GM12864 (cell line): ENCODE results near the gene NT5C1A.

ENCODE experiments used
- DNase-seq: peaks from one replicate; pipeline ENCODE4 v3.0.0-alpha.2; 2011; ENCODE audit warnings: low read depth
- H3K4me3 ChIP-seq: 2 replicates; pipeline ENCODE4 v1.5.1; 2011; ENCODE audit warnings: mild to moderate bottlenecking, low read depth, low read length, control low read depth
- TF ChIP-seq, protein P1 (sequence below): IDR thresholded peaks from 2 replicates; pipeline ENCODE4 v1.5.1; 2011; ENCODE audit warnings: low read depth, mild to moderate bottlenecking, moderate library complexity, low read length, control low read depth, inconsistent platforms; ENCODE audit errors: missing control alignments

Gene NT5C1A

DNA sequence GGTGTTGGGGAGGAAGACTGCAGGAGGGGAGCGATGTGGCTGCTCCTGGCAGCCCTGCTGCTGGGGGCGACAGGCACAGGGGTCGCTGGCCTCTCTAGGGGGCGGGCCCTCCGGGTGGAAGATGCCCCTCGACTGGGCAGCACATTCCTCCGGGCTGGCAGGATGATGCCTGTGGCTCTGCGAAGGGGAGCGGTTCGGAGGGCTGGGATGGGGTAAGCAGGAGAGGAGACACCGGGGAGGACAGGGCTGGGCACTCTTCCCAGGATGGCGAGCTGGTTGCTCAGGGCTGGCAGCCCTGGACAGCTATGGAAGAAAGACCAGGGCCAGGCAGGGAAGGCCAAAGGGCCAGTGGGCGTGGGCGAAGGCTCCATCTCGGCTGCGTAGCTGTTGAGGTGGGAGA, 45.3 kb downstream of the NT5C1A start:
- no peak overlapping the region for H3K4me3 ChIP-seq
- no peak for DNase-seq
- TF ChIP-seq, protein P1, sequence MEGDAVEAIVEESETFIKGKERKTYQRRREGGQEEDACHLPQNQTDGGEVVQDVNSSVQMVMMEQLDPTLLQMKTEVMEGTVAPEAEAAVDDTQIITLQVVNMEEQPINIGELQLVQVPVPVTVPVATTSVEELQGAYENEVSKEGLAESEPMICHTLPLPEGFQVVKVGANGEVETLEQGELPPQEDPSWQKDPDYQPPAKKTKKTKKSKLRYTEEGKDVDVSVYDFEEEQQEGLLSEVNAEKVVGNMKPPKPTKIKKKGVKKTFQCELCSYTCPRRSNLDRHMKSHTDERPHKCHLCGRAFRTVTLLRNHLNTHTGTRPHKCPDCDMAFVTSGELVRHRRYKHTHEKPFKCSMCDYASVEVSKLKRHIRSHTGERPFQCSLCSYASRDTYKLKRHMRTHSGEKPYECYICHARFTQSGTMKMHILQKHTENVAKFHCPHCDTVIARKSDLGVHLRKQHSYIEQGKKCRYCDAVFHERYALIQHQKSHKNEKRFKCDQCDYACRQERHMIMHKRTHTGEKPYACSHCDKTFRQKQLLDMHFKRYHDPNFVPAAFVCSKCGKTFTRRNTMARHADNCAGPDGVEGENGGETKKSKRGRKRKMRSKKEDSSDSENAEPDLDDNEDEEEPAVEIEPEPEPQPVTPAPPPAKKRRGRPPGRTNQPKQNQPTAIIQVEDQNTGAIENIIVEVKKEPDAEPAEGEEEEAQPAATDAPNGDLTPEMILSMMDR = no peak

DNA sequence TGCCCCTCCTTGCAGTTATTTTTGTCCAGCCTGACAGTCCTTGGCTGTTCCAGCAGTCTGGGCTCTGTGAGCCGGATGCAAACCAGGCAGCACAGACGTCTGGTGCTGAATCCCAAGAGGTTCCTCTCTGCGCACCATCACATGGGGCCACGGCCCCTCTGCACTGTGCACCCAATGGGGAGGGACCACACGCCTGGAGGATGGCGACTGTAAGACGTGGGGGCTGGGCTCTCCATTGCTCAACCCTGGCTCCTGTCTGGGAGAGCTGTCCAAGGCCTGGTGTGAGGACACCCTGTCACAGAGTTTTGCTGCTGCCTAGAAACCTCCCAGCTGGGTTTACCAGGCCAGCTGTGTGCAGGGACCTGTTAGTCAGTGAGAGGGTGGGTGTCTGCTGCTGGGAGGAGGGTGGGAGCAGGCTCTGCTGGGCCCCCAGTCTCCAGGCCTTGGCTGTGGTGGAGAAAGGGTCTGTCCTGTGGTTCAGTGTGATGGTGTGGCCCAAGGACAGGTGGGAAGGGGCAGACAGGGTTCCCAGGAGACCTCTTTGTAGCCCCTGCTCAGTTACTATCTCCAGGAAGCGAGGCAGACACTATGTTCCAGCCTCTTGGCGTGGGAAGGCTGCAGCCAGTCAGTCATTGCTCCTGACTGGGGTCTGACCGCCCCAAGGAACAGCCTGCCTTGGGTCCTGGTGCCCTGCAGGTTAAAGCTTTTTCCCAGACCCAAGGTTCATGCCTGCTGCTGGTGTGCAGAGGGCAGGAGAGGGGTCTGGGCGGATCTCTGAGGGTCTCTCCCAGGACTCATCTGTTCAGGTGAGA, 46.2 kb downstream of the NT5C1A start:
- TF ChIP-seq, protein P1 = no peak
- no peak for DNase-seq
- H3K4me3 ChIP-seq = no peak overlapping the region

DNA sequence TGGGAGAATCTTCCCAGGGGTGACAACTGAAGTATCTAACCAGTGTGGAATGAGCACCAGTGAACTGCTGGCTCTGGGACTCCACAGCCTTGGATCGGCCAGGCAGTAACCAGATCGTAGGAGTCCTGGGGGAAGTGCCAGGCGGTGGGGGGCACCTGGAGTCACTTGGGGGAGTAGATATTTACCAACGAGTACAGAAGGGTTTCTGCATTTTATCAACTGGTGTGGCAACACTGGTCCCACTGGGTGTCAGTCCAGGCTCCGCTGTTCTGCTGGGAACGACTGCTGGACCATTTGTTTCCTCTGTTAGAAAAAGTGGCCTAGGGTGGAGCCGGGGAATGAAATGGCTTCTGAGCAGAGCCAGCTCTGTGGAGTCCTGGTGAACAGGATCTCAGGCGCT, 46.9 kb downstream of the NT5C1A start:
- H3K4me3 ChIP-seq = no peak overlapping the region
- DNase-seq = no peak
- TF ChIP-seq, protein P1 = no peak

DNA sequence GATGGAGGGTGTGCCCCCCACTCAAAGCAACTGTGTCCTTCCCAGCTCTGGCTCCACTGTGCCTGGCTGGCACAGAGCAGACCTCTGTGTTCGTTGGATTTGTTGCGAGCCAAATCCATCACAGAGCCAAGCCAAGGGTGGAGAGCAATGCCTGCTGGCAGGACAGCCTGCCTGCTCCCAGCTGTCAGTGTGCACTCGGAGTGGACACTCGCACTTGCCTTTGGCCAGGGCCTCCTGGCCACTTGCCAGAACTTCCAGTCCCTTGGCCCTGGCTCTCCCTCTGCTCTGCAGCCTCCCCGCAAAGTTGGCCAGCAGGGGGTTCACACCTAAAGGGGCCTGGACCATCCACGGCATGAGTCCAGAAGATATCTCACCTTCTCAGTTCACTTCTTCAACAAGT, 48.9 kb downstream of the NT5C1A start:
- no peak overlapping the region for H3K4me3 ChIP-seq
- no peak for DNase-seq
- TF ChIP-seq, protein P1 = no peak

DNA sequence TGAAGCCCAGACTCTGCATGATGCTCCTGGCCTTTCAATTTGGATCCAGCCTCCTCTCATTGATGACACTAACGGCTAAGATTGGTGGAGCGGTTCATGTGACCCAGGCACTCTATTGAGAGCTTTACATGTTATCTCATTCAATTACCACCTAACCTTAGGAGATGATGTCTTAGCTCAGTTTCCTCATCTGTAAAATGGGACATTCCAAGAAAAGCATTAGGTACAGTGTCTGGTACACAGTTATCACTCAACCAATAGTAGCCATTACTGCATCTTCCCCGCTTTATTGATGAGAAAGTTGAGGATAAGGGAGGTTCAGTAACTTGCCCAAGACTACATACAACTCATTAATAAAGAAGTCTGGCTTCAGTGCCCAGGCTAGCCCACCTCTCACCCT, 49.5 kb downstream of the NT5C1A start:
- TF ChIP-seq, protein P1 = no peak
- DNase-seq = no peak
- H3K4me3 ChIP-seq = no peak overlapping the region

DNA sequence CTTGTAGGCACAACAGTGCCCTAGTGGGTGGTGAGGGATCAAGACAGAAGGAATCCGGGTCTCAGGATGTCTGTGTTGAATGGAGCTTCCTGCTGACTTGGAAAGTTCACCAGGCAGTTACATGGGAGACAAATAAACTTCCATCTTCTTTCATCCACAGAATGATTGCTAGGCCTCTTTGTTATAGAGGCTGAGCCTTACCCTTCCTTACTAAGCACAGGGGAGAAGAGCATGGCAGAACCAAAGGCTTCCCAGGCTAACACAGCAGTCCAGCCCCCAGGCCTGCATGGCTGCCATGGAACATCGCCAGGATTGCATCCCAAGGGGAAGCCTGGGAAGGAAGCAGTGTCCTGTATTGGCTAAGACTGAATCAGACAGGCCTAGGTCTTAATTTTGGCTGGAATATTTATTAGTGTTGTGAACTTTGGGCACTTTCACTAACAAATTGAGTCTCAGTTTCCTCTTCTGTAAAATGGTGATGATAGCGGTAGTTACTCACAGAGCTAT, 51.2 kb downstream of the NT5C1A start:
- TF ChIP-seq, protein P1 = no peak
- no peak for DNase-seq
- no peak overlapping the region for H3K4me3 ChIP-seq
